ENCODE data around the gene VPS13D. TPM values are rescaled to one million over a fixed set of nuclear protein-coding genes. Genes with fewer than 3 reads are reported as not detected.

VPS13D gene
- total and polyA plus RNA-seq, 2 of the 4 experiments (the other 2 are of a cell fraction) = 9.0 to 16.3 TPM

DNA sequence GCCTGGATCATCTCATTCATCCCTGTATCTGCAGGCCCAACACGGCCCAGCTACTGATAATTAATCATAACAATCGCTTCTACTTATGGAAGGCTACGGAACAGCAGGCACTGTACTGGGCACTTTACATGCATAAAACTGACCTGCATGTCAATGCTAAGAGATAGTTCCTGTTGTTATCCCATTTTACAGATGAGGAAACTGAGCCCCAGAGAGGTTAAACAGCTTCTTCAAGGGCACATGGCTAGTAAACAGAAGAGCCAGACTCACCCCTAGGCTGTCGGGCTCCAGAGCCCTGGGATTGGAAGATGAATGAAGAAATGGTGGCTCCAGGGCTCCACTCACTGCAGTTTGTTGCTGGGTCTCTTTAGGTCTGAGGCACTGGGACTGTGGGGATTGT lies 27.3 kb upstream of the VPS13D start:
- no peak overlapping the region for H2BK5ac ChIP-seq (ENCODE audit: low read depth, low read length, poor library complexity, severe bottlenecking)
- no peak overlapping the region for H2AFZ ChIP-seq (replicated peaks; ENCODE audit: low read length, poor library complexity)
- H2AK5ac ChIP-seq (ENCODE audit: low read depth, low read length) = no peak overlapping the region
- no peak overlapping the region for H3K4ac ChIP-seq (ENCODE audit: low read depth, low read length)
- H3K14ac ChIP-seq (replicated peaks; ENCODE audit: low read depth, low read length) = no peak overlapping the region
- no peak overlapping the region for H4K91ac ChIP-seq (ENCODE audit: insufficient read depth, low read depth, low read length)
- no peaks in the 10 kb centered on the region for H3K79me1 ChIP-seq (ENCODE audit: low read depth in 1 of 2, low read length in 2 of 2)
- no peak overlapping the region for H3K9ac ChIP-seq (ENCODE audit: low read depth, low read length)
- H3K36me3 ChIP-seq (ENCODE audit: control insufficient read depth, insufficient read depth, low read length) = peaks cover 16% of the 10 kb centered on the region
- H3K27ac ChIP-seq (ENCODE audit: insufficient read depth, low read length) = no peak overlapping the region
- H4K20me1 ChIP-seq (ENCODE audit: insufficient read depth, low read length) = no peaks in the 10 kb centered on the region
- no peaks in the 10 kb centered on the region for H3K27me3 ChIP-seq (ENCODE audit: control insufficient read depth, insufficient read depth, low read length)
- no peak overlapping the region for H3K23ac ChIP-seq (ENCODE audit: low read depth, low read length)
- H2BK15ac ChIP-seq (ENCODE audit: low read depth, low read length) = no peak overlapping the region
- no peaks in the 10 kb centered on the region for H3K9me1 ChIP-seq (ENCODE audit: insufficient read depth, low read length)
- H3K4me1 ChIP-seq (ENCODE audit: control insufficient read depth, insufficient read depth, low read length) = no peaks in the 10 kb centered on the region
- ChIA-PET POLR2A (ENCODE audit: unreplicated experiment) (no interaction called here), CTCF (no interaction called here)
- intact Hi-C loops (cut with micrococcal nuclease) = no loop called here
- no peak overlapping the region for H2AK9ac ChIP-seq (replicated peaks; ENCODE audit: low read depth, low read length, poor library complexity)
- H3K4me2 ChIP-seq (ENCODE audit: low read depth, low read length) = no peak overlapping the region
- ATAC-seq (ENCODE audit: low read depth) = no peak
- H3K18ac ChIP-seq (ENCODE audit: low read depth, low read length) = no peak overlapping the region
- no peaks in the 10 kb centered on the region for H3K9me3 ChIP-seq (ENCODE audit: control insufficient read depth, insufficient read depth, low read length)
- H2BK20ac ChIP-seq (ENCODE audit: low read depth, low read length) = no peak overlapping the region
- in situ Hi-C loops (cut with MboI; ENCODE audit: low sequenced_read_pairs) = no loop called here
- DNase-seq = no peak
- H4K8ac ChIP-seq (ENCODE audit: low read depth in 2 of 2, low read length in 2 of 2) = no peak overlapping the region
- no peak overlapping the region for H2BK120ac ChIP-seq (ENCODE audit: low read depth, low read length)
- H3K4me3 ChIP-seq (ENCODE audit: insufficient read depth, low read depth, low read length) = no peak overlapping the region
- H3K56ac ChIP-seq (ENCODE audit: extremely low read depth, insufficient read depth, low read length) = no peak overlapping the region
- no CpG with 5 or more reads among the region's 4 CpGs for WGBS, 2 experiments (ENCODE audit: extremely low coverage in 2 of 2, insufficient read length in 1 of 2)
- BruUV-seq (replicated peaks) = no TSS peak
- TF ChIP-seq RAD21 (IDR thresholded peaks at IDR 0.05; ENCODE audit: low read length) (no peak), CHD1 (IDR thresholded peaks at IDR 0.05; ENCODE audit: low read depth, low read length) (no peak), CEBPB (IDR thresholded peaks at IDR 0.05; ENCODE audit: low read depth, low read length) (no peak)
- no peak overlapping the region for H4K5ac ChIP-seq (ENCODE audit: low read depth, low read length)
- dilution Hi-C loops (cut with HindIII; ENCODE audit: low sequenced_read_pairs, unreplicated experiment) = no loop called here
